ENCODE data around the gene CFAP107. TPM values are rescaled to one million over a fixed set of nuclear protein-coding genes. Genes with fewer than 3 reads are reported as not detected.

Gene CFAP107
- total RNA-seq, 1 experiment from 2014 or later, result not detected

- Histone ChIP-seq H3K27ac (ENCODE audit: low read length) (no peak overlapping the region), H3K27me3 (ENCODE audit: control insufficient read depth, insufficient read depth, low read length) (peaks cover 13% of the 10 kb centered on the region), H3K9me3 (ENCODE audit: control insufficient read depth, insufficient read depth, low read depth, low read length) (no peaks in the 10 kb centered on the region; the same call in none of the 2 replicates), H3K4me3 (ENCODE audit: low read depth in 2 of 2, low read length in 2 of 2) (no peak overlapping the region), H3K36me3 (ENCODE audit: control insufficient read depth, insufficient read depth, low read length) (no peaks in the 10 kb centered on the region), H3K4me1 (ENCODE audit: control insufficient read depth, insufficient read depth, low read length) (no peaks in the 10 kb centered on the region)
- intact Hi-C loops (cut with micrococcal nuclease; ENCODE audit: unreplicated experiment) (no loop called here), in situ Hi-C loops (cut with HindIII; ENCODE audit: low pct_unique_long_range_greater_than_20kb, low sequenced_read_pairs) (no loop called here)
- TF ChIP-seq POLR2AphosphoS5 (IDR thresholded peaks at IDR 0.05; ENCODE audit: low read depth, low read length) (no peak), REST (IDR thresholded peaks at IDR 0.05; ENCODE audit: insufficient read depth in 1 of 2, low read depth in 2 of 2, low read length in 1 of 2) (no peak), CTCF (IDR thresholded peaks at IDR 0.05) (no peak), TCF7L2 (IDR thresholded peaks at IDR 0.05; ENCODE audit: low read depth, low read length) (no peak), SIN3A (IDR thresholded peaks at IDR 0.05; ENCODE audit: borderline replicate concordance, insufficient read depth, low read depth, low read length) (no peak)
- no TSS peak for BruUV-seq (replicated peaks)
- POLR2A ChIA-PET, result no interaction called here
- ATAC-seq, result no peak
- DNase-seq (ENCODE audit: low read depth, low spot score), result no peak
- CTCF ChIA-PET, result no interaction called here
Measured at GRCh38 chr1:12738934-12739333, 7.1 kb upstream of the CFAP107 start.

- H3K36me3 ChIP-seq (ENCODE audit: control insufficient read depth, insufficient read depth, low read length), result no peaks in the 10 kb centered on the region
- H3K27ac ChIP-seq (ENCODE audit: low read length), result no peak overlapping the region
- ChIA-PET POLR2A (no interaction called here), CTCF (no interaction called here)
- no peak overlapping the region for H3K4me3 ChIP-seq (ENCODE audit: low read depth in 2 of 2, low read length in 2 of 2)
- DNase-seq (ENCODE audit: low read depth, low spot score), result no peak
- no peaks in the 10 kb centered on the region; the same call in none of the 2 replicates for H3K9me3 ChIP-seq (ENCODE audit: control insufficient read depth, insufficient read depth, low read depth, low read length)
- BruUV-seq (replicated peaks), result no TSS peak
- intact Hi-C loops (cut with micrococcal nuclease; ENCODE audit: unreplicated experiment) (no loop called here), in situ Hi-C loops (cut with HindIII; ENCODE audit: low pct_unique_long_range_greater_than_20kb, low sequenced_read_pairs) (no loop called here)
- TF ChIP-seq CTCF (IDR thresholded peaks at IDR 0.05) (no peak), POLR2AphosphoS5 (IDR thresholded peaks at IDR 0.05; ENCODE audit: low read depth, low read length) (no peak), SIN3A (IDR thresholded peaks at IDR 0.05; ENCODE audit: borderline replicate concordance, insufficient read depth, low read depth, low read length) (no peak), TCF7L2 (IDR thresholded peaks at IDR 0.05; ENCODE audit: low read depth, low read length) (no peak), REST (IDR thresholded peaks at IDR 0.05; ENCODE audit: insufficient read depth in 1 of 2, low read depth in 2 of 2, low read length in 1 of 2) (no peak)
- peaks cover 10% of the 10 kb centered on the region for H3K27me3 ChIP-seq (ENCODE audit: control insufficient read depth, insufficient read depth, low read length)
- H3K4me1 ChIP-seq (ENCODE audit: control insufficient read depth, insufficient read depth, low read length), result no peaks in the 10 kb centered on the region
- ATAC-seq, result no peak
Measured at GRCh38 chr1:12739613-12740012, 6.4 kb upstream of the CFAP107 start.

All from Panc1 (cell line).